Smooth muscle cell (in vitro differentiated cells): ENCODE measurements around the gene PLEKHJ1. TPM values are rescaled to one million over a fixed set of nuclear protein-coding genes. Genes with fewer than 3 reads are reported as not detected.

Experiments used
- DNase-seq: peaks from one replicate; lab custom pipeline; 2025; ENCODE audit not compliant: unreplicated experiment; lab: John Stamatoyannopoulos, UW
- H2AFZ ChIP-seq: fragments of 200-600 bp; sonication (generic); 2 replicates; pipeline ENCODE4 v1.6.0; 2016; ENCODE audit warnings: antibody characterized with exemption, low read depth, mild to moderate bottlenecking
- H3F3A ChIP-seq: fragments of 200-600 bp; sonication (generic); 2 replicates; pipeline ENCODE4 v1.6.0; 2017; ENCODE audit warnings: antibody characterized with exemption, low read depth
- H3K27ac ChIP-seq: fragments of 200-600 bp; sonication (generic); 2 replicates; pipeline ENCODE4 v1.5.1; 2016; ENCODE audit warnings: low read depth, mild to moderate bottlenecking
- H3K27me3 ChIP-seq: fragments of 200-600 bp; sonication (generic); 2 replicates; pipeline ENCODE4 v1.6.1; 2016; ENCODE audit warnings: low read depth, mild to moderate bottlenecking
- H3K36me3 ChIP-seq: fragments of 200-600 bp; sonication (generic); 2 replicates; pipeline ENCODE4 v1.5.1; 2016; ENCODE audit warnings: low read depth
- H3K4me1 ChIP-seq: fragments of 200-600 bp; sonication (generic); 2 replicates; pipeline ENCODE4 v1.5.1; 2016; ENCODE audit warnings: low read depth
- H3K4me2 ChIP-seq: fragments of 200-600 bp; sonication (generic); 2 replicates; pipeline ENCODE4 v1.6.0; 2016; ENCODE audit warnings: mild to moderate bottlenecking
- H3K4me3 ChIP-seq: fragments of 200-600 bp; sonication (generic); 2 replicates; pipeline ENCODE4 v1.5.1; 2016; ENCODE audit warnings: mild to moderate bottlenecking
- H3K79me2 ChIP-seq: fragments of 200-600 bp; sonication (generic); 2 replicates; pipeline ENCODE4 v1.6.0; 2016; ENCODE audit warnings: low read depth, mild to moderate bottlenecking
- H3K9ac ChIP-seq: fragments of 200-600 bp; sonication (generic); 2 replicates; pipeline ENCODE4 v1.6.0; 2016; ENCODE audit warnings: low read depth
- H3K9me3 ChIP-seq: fragments of 200-600 bp; sonication (generic); replicated peaks from 2 replicates; pipeline ENCODE4 v1.5.1; 2016; ENCODE audit warnings: low read depth
- H4K20me1 ChIP-seq: fragments of 200-600 bp; sonication (generic); 2 replicates; pipeline ENCODE4 v1.6.0; 2016; ENCODE audit warnings: low read depth
- WGBS: methylation state at CpG from one replicate; pipeline ENCODE4 v1.1.7; 2016; ENCODE audit warnings: low lambda C conversion rate; 5-methylcytosine and 5-hydroxymethylcytosine counted together
- polyA plus RNA-seq: library from polyadenylated mRNA; unstranded; fragments of >200 nt; fragmentation: Nextera tagmentation; extraction: Ambion mirVana; gene quantifications from 2 replicates; pipeline ENCODE4 v1.2.1, GENCODE V29; 2016
- total RNA-seq: library from RNA; depleted of rRNA; stranded (reverse); fragments of >200 nt; gene quantifications from 2 replicates; pipeline ENCODE4 v1.2.3, GENCODE V29; 2014
- TF ChIP-seq, protein P1 (sequence below): fragments of 200-600 bp; sonication (generic); IDR thresholded peaks from 2 replicates; pipeline ENCODE4 v1.5.1; 2017; ENCODE audit warnings: borderline replicate concordance, mild to moderate bottlenecking, antibody characterized with exemption; ENCODE audit not compliant: insufficient read depth, poor library complexity, severe bottlenecking

Gene PLEKHJ1
- total and polyA plus RNA-seq, 2 experiments from 2014 or later, result 38.6 to 76.5 TPM

DNA sequence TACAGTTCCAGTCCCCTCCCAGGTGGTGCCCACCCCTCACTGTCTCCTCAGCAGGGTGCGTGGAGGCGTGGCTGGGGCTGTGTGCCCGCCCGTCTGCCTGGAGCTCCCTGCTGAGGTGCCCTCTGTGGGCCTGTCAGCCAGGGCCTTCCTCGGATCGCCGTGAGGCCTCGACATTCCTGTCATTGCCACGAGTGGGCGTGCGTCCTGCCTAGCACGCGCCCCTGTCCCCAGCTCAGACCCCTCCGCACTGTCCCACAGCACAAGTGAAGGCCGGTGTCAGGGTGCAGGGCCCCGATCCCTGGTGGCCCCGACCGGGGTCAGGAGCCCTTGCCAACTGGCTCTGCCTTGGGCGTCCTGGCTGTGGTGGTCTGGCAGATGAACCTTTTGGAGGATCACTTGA is 40.2 kb downstream of the PLEKHJ1 start:
- Histone ChIP-seq H3K9me3 (no peaks in the 10 kb centered on the region), H3K4me3 (no peak overlapping the region), H3K27ac (no peak overlapping the region), H2AFZ (no peak overlapping the region), H3K27me3 (no peaks in the 10 kb centered on the region), H3F3A (no peaks in the 10 kb centered on the region), H3K79me2 (no peaks in the 10 kb centered on the region), H3K36me3 (no peaks in the 10 kb centered on the region), H3K4me2 (no peak overlapping the region), H3K9ac (no peak overlapping the region), H3K4me1 (no peaks in the 10 kb centered on the region), H4K20me1 (peaks cover 39% of the 10 kb centered on the region)
- TF ChIP-seq, protein P1, sequence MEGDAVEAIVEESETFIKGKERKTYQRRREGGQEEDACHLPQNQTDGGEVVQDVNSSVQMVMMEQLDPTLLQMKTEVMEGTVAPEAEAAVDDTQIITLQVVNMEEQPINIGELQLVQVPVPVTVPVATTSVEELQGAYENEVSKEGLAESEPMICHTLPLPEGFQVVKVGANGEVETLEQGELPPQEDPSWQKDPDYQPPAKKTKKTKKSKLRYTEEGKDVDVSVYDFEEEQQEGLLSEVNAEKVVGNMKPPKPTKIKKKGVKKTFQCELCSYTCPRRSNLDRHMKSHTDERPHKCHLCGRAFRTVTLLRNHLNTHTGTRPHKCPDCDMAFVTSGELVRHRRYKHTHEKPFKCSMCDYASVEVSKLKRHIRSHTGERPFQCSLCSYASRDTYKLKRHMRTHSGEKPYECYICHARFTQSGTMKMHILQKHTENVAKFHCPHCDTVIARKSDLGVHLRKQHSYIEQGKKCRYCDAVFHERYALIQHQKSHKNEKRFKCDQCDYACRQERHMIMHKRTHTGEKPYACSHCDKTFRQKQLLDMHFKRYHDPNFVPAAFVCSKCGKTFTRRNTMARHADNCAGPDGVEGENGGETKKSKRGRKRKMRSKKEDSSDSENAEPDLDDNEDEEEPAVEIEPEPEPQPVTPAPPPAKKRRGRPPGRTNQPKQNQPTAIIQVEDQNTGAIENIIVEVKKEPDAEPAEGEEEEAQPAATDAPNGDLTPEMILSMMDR, result no peak
- DNase-seq, result no peak
- 95% methylated on average over 19 of the region's 19 CpGs for WGBS

DNA sequence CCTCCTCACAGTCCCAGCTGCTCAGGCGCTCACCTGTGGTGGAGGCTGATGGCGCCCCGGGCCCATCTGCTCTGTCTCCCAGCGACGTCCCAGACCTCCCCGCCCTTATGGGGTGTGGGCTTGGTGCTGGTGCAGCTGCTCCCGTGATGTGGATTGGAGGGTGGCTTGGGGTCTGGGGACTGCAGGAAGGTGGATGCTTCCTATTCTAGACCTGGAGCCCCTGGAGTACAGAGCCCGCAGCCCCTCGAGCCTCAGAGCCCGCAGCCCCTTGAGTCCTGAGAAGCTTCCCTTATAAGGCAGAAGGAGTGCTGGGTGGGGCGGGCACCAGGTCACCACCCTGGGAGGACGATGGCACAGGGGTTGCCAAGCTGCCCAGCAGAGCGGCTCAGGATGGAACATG is 40.8 kb downstream of the PLEKHJ1 start:
- Histone ChIP-seq H3K9me3 (no peaks in the 10 kb centered on the region), H3K27me3 (no peaks in the 10 kb centered on the region), H3K4me3 (no peak overlapping the region), H2AFZ (no peak overlapping the region), H3K79me2 (no peaks in the 10 kb centered on the region), H3K9ac (no peak overlapping the region), H3K27ac (no peak overlapping the region), H3K36me3 (no peaks in the 10 kb centered on the region), H3K4me1 (no peaks in the 10 kb centered on the region), H3K4me2 (no peak overlapping the region), H3F3A (no peaks in the 10 kb centered on the region), H4K20me1 (peaks cover 44% of the 10 kb centered on the region)
- no peak for DNase-seq
- TF ChIP-seq, protein P1, result no peak
- whole genome bisulfite sequencing, result 97% methylated on average over 13 of the region's 13 CpGs

DNA sequence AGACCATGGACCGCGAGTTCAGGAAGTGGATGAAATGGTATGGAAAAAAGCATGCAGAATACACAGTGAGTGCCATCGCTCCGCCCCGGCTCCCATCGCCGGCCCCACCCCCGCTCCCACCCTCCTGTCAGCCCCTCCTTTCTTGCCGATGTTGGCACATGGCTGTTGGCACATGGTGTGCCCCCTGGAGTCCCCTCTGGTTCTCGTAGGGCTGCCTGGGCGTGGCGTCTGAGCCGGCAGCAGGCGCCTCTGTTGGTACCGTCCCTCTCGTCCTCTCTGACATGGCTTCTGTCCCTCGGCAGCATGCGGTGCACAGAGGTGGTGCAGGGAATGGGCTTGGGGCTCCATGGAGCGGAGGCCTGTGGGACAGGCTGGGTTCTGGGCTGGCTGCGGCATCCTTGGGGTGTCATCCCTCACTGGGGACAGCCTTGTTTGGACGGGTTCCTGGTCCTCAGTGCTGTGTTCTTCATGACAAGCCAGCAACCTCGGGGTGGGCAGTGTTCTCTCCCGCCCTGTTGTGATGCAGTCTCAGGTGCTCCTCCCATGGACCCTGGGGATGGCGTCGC is 41.5 kb downstream of the PLEKHJ1 start:
- H4K20me1 ChIP-seq, result peaks cover 49% of the 10 kb centered on the region
- H3K27me3 ChIP-seq, result no peaks in the 10 kb centered on the region
- H3F3A ChIP-seq, result no peaks in the 10 kb centered on the region
- no peak overlapping the region for H3K4me2 ChIP-seq
- H3K36me3 ChIP-seq, result no peaks in the 10 kb centered on the region
- H3K27ac ChIP-seq, result no peak overlapping the region
- no peak overlapping the region for H2AFZ ChIP-seq
- no peak for DNase-seq
- no peaks in the 10 kb centered on the region for H3K9me3 ChIP-seq
- TF ChIP-seq, protein P1, result no peak
- WGBS, result 97% methylated on average over 22 of the region's 25 CpGs
- no peak overlapping the region for H3K9ac ChIP-seq
- no peaks in the 10 kb centered on the region for H3K79me2 ChIP-seq
- H3K4me1 ChIP-seq, result no peaks in the 10 kb centered on the region
- no peak overlapping the region for H3K4me3 ChIP-seq

DNA sequence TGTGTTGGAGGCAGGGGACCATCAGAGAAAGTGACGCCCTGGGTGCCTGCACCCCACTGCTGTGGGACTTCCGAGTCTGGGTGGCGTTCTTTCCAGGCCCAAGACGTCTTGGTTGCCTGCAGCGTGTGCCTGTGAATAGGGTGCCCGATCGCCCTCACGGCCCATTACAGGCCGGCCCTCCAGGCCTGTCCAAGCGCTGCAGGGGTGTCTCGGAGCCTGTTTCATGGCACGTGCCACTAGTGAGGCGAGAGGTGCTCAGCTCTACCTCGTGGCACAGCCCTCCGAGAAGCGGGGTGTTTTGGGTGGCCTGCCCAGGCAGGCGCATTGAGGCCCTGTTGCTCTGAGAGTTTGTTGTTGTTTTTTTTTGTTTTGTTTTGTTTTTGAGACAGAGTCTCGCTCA is 42.3 kb downstream of the PLEKHJ1 start:
- H3K4me2 ChIP-seq, result no peak overlapping the region
- TF ChIP-seq, protein P1, result no peak
- 98% methylated on average over 18 of the region's 18 CpGs for WGBS
- no peak overlapping the region for H3K9ac ChIP-seq
- H3K4me3 ChIP-seq, result no peak overlapping the region
- H3K36me3 ChIP-seq, result no peaks in the 10 kb centered on the region
- DNase-seq, result no peak
- H3K4me1 ChIP-seq, result no peaks in the 10 kb centered on the region
- peaks cover 49% of the 10 kb centered on the region for H4K20me1 ChIP-seq
- no peaks in the 10 kb centered on the region for H3F3A ChIP-seq
- peaks cover 6% of the 10 kb centered on the region for H3K79me2 ChIP-seq
- no peaks in the 10 kb centered on the region for H3K27me3 ChIP-seq
- H3K9me3 ChIP-seq, result no peaks in the 10 kb centered on the region
- H3K27ac ChIP-seq, result no peak overlapping the region
- H2AFZ ChIP-seq, result no peak overlapping the region
